ENCODE measurements around the gene HRH4. TPM values are rescaled to one million over a fixed set of nuclear protein-coding genes. Genes with fewer than 3 reads are reported as not detected.

Gene HRH4
- total RNA-seq, 2 experiments from 2014 or later: not detected

GRCh38 chr18:24470022-24470618, 9.7 kb downstream of the HRH4 start:
- no peaks in the 10 kb centered on the region for H3K9me2 ChIP-seq (ENCODE audit: insufficient read depth, low read length)
- no peaks in the 10 kb centered on the region for H4K20me1 ChIP-seq (ENCODE audit: insufficient read depth, low read length)
- no peak overlapping the region for H3K4me2 ChIP-seq (ENCODE audit: low read length)
- no peak overlapping the region for H3K27ac ChIP-seq (ENCODE audit: low read depth, low read length, poor library complexity, severe bottlenecking)
- H3K9me3 ChIP-seq (ENCODE audit: low read length): no peaks in the 10 kb centered on the region
- BruUV-seq (replicated peaks): no TSS peak
- no peak overlapping the region for H3K4me3 ChIP-seq (ENCODE audit: low read depth, low read length, poor library complexity, severe bottlenecking)
- no peaks in the 10 kb centered on the region for H3K79me2 ChIP-seq (ENCODE audit: insufficient read depth, low read depth, low read length)
- CTCF ChIA-PET (ENCODE audit: unreplicated experiment): no interaction called here
- H2AFZ ChIP-seq (ENCODE audit: low read length): no peak overlapping the region
- no peaks in the 10 kb centered on the region for H3K4me1 ChIP-seq (ENCODE audit: insufficient read depth, low read length, poor library complexity, severe bottlenecking)
- H3K36me3 ChIP-seq (ENCODE audit: insufficient read depth, low read length): no peaks in the 10 kb centered on the region
- DNase-seq (ENCODE audit: low spot score): no peak
- intact Hi-C loops (cut with micrococcal nuclease; ENCODE audit: unreplicated experiment): no loop called here
- POLR2A ChIA-PET: no interaction called here
- TF ChIP-seq EZH2phosphoT487 (IDR thresholded peaks at IDR 0.05; ENCODE audit: borderline replicate concordance, low read depth, low read length) (no peak), CTCF (conservative IDR thresholded peaks at IDR 0.05; ENCODE audit: low read length) (no peak)

GRCh38 chr18:24470805-24471204, 10.4 kb downstream of the HRH4 start:
- Histone ChIP-seq H3K4me2 (ENCODE audit: low read length) (no peak overlapping the region), H3K9me3 (ENCODE audit: low read length) (no peaks in the 10 kb centered on the region), H3K79me2 (ENCODE audit: insufficient read depth, low read depth, low read length) (no peaks in the 10 kb centered on the region), H4K20me1 (ENCODE audit: insufficient read depth, low read length) (no peaks in the 10 kb centered on the region), H3K9me2 (ENCODE audit: insufficient read depth, low read length) (no peaks in the 10 kb centered on the region), H3K4me1 (ENCODE audit: insufficient read depth, low read length, poor library complexity, severe bottlenecking) (no peaks in the 10 kb centered on the region), H2AFZ (ENCODE audit: low read length) (no peak overlapping the region), H3K36me3 (ENCODE audit: insufficient read depth, low read length) (no peaks in the 10 kb centered on the region), H3K4me3 (ENCODE audit: low read depth, low read length, poor library complexity, severe bottlenecking) (no peak overlapping the region), H3K27ac (ENCODE audit: low read depth, low read length, poor library complexity, severe bottlenecking) (no peak overlapping the region)
- BruUV-seq (replicated peaks): no TSS peak
- POLR2A ChIA-PET: no interaction called here
- CTCF ChIA-PET (ENCODE audit: unreplicated experiment): no interaction called here
- intact Hi-C loops (cut with micrococcal nuclease; ENCODE audit: unreplicated experiment): no loop called here
- no peak for TF ChIP-seq CTCF (conservative IDR thresholded peaks at IDR 0.05; ENCODE audit: low read length)
- no peak for TF ChIP-seq EZH2phosphoT487 (IDR thresholded peaks at IDR 0.05; ENCODE audit: borderline replicate concordance, low read depth, low read length)
- DNase-seq (ENCODE audit: low spot score): no peak

- no peaks in the 10 kb centered on the region for H3K4me1 ChIP-seq (ENCODE audit: insufficient read depth, low read length, poor library complexity, severe bottlenecking)
- no peak overlapping the region for H2AFZ ChIP-seq (ENCODE audit: low read length)
- no peaks in the 10 kb centered on the region for H3K36me3 ChIP-seq (ENCODE audit: insufficient read depth, low read length)
- ChIA-PET CTCF (ENCODE audit: unreplicated experiment) (no interaction called here), POLR2A (no interaction called here)
- no peak overlapping the region for H3K4me2 ChIP-seq (ENCODE audit: low read length)
- no peak overlapping the region for H3K27ac ChIP-seq (ENCODE audit: low read depth, low read length, poor library complexity, severe bottlenecking)
- no peak for DNase-seq (ENCODE audit: low spot score)
- intact Hi-C loops (cut with micrococcal nuclease; ENCODE audit: unreplicated experiment): no loop called here
- H4K20me1 ChIP-seq (ENCODE audit: insufficient read depth, low read length): no peaks in the 10 kb centered on the region
- no peaks in the 10 kb centered on the region for H3K79me2 ChIP-seq (ENCODE audit: insufficient read depth, low read depth, low read length)
- H3K9me2 ChIP-seq (ENCODE audit: insufficient read depth, low read length): no peaks in the 10 kb centered on the region
- no TSS peak for BruUV-seq (replicated peaks)
- no peaks in the 10 kb centered on the region for H3K9me3 ChIP-seq (ENCODE audit: low read length)
- no peak overlapping the region for H3K4me3 ChIP-seq (ENCODE audit: low read depth, low read length, poor library complexity, severe bottlenecking)
- TF ChIP-seq CTCF (conservative IDR thresholded peaks at IDR 0.05; ENCODE audit: low read length): no peak
- TF ChIP-seq EZH2phosphoT487 (IDR thresholded peaks at IDR 0.05; ENCODE audit: borderline replicate concordance, low read depth, low read length): no peak
Measured at GRCh38 chr18:24472591-24472990, 12.2 kb downstream of the HRH4 start.

Data from OCI-LY7 (cell line).